Fibroblast of villous mesenchyme (primary cell): Measurements from ENCODE around the gene ERP27. TPM values are rescaled to one million over a fixed set of nuclear protein-coding genes. Genes with fewer than 3 reads are reported as not detected.

Experiments used
- DNase-seq: peaks from one replicate; pipeline ENCODE4 v3.0.0-alpha.2; 2010; ENCODE audit warnings: low read depth
- H3K4me3 ChIP-seq: 2 replicates; pipeline ENCODE4 v1.5.1; 2011; ENCODE audit warnings: low read depth, mild to moderate bottlenecking, low read length
- total RNA-seq: library from RNA; depleted of rRNA; stranded (reverse); fragments of >200 nt; gene quantifications from 2 replicates; pipeline ENCODE4 v1.2.3, GENCODE V29; 2012
- TF ChIP-seq, protein P1 (sequence below): IDR thresholded peaks from 2 replicates; pipeline ENCODE4 v1.5.1; 2012; ENCODE audit warnings: low read depth, mild to moderate bottlenecking, low read length; ENCODE audit not compliant: insufficient read depth

The ERP27 gene
- total RNA-seq, 1 donor, result not detected

- TF ChIP-seq, protein P1, sequence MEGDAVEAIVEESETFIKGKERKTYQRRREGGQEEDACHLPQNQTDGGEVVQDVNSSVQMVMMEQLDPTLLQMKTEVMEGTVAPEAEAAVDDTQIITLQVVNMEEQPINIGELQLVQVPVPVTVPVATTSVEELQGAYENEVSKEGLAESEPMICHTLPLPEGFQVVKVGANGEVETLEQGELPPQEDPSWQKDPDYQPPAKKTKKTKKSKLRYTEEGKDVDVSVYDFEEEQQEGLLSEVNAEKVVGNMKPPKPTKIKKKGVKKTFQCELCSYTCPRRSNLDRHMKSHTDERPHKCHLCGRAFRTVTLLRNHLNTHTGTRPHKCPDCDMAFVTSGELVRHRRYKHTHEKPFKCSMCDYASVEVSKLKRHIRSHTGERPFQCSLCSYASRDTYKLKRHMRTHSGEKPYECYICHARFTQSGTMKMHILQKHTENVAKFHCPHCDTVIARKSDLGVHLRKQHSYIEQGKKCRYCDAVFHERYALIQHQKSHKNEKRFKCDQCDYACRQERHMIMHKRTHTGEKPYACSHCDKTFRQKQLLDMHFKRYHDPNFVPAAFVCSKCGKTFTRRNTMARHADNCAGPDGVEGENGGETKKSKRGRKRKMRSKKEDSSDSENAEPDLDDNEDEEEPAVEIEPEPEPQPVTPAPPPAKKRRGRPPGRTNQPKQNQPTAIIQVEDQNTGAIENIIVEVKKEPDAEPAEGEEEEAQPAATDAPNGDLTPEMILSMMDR, result peak; percentile 10
- H3K4me3 ChIP-seq, result no peak overlapping the region
- no peak for DNase-seq
Measured at GRCh38 chr12:14901228-14901562, 37.1 kb downstream of the ERP27 start.

- TF ChIP-seq, protein P1, result no peak
Measured at GRCh38 chr12:14900521-14901227, 37.7 kb downstream of the ERP27 start.

GRCh38 chr12:14896521-14897169, 41.7 kb downstream of the ERP27 start:
- DNase-seq, result peak; percentile 97
- H3K4me3 ChIP-seq, result peak overlapping the region; percentile 19
- TF ChIP-seq, protein P1, result no peak

More at GRCh38 chr12:14900521-14901227, 37.7 kb downstream of the ERP27 start:
- H3K4me3 ChIP-seq, result no peak overlapping the region
- DNase-seq, result peak; percentile 23

- H3K4me3 ChIP-seq, result no peak overlapping the region
- DNase-seq, result no peak
- TF ChIP-seq, protein P1, result no peak
Measured at GRCh38 chr12:14893506-14894250, 44.7 kb downstream of the ERP27 start.

DNA sequence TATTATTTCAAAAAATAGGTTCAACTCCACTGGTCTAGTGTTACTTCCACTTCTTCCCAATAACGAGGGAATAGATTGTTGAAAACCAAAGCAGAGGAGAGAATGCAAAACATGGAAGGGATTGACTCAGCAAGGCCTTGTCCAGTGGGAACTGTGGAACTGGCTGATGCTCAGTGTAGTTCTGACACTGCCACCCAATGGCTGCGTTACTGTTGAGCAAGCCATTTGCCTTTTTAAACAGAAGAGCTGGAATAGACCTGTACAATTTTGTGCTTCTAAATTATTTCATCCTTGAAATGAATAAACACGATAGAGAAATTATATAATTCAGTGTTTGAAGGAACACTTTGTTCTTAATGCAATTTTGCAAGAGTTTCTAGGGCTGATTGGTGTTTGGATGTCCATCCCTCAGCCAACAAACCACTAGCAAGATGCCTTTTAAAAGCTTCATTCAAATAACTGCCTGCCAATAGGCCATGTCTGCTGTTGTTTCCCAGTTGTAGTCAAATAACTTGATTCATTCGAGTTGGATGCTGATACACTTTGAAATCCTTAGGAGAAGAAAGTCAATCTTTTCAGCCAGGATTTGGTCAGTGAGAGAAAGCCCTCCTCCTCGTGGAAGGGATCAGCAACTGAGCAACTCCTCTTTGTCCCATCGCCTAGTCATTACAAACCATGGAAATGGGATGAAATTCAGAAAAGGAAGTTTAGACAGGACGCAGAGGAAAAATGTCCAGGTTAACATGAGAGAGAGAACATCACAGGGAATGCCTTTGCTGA, 45.4 kb downstream of the ERP27 start:
- TF ChIP-seq, protein P1, result no peak
- peak; percentile 40 for DNase-seq
- no peak overlapping the region for H3K4me3 ChIP-seq

- no peak overlapping the region for H3K4me3 ChIP-seq
Measured at GRCh38 chr12:14890701-14891100, 47.6 kb downstream of the ERP27 start.

More at GRCh38 chr12:14890701-14891100, 47.6 kb downstream of the ERP27 start:
- TF ChIP-seq, protein P1, result no peak
- DNase-seq, result no peak
